ENCODE results near the gene RBM19. TPM values are rescaled to one million over a fixed set of nuclear protein-coding genes. Genes with fewer than 3 reads are reported as not detected.

RBM19 gene
- total RNA-seq, 1 experiment from 2014 or later, result 35.7 TPM

DNA sequence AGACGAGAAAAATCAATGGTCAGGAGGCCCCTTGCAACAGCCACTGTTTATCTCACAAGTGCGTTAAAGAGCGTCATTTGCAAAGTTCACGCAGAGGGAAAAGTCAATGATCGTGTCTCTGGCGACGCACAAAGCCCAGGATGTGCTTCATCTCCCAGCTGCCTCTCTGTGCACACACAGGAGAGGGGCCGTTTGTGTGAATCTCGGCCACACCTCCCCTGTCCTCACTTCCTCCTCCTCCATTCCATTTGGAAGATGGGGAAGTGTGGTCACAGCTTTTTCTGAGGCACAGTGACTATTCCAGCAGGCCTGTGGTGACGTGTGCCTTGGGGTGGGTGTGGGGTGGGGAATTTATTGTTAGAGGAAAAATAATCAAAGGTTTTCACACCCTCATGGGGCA, 90.4 kb downstream of the RBM19 start:
- ChIA-PET CTCF (no interaction called here), POLR2A (no interaction called here)
- H3K4me1 Mint-ChIP-seq (ENCODE audit: low read depth, unreplicated experiment), result no peaks in the 10 kb centered on the region
- no peak overlapping the region for H3K4me3 Mint-ChIP-seq (ENCODE audit: unreplicated experiment)
- no peak overlapping the region for H3K27ac Mint-ChIP-seq (ENCODE audit: unreplicated experiment)
- intact Hi-C loops (cut with micrococcal nuclease; ENCODE audit: unreplicated experiment), result no loop called here
- Histone ChIP-seq H3K27me3 (replicated peaks; ENCODE audit: control insufficient read depth, insufficient read depth, low read length) (no peaks in the 10 kb centered on the region), H3K36me3 (ENCODE audit: control insufficient read depth, insufficient read depth, low read length) (peaks cover 1% of the 10 kb centered on the region; the same call in 1 of the 2 replicates), H3K4me3 (ENCODE audit: low read depth, low read length) (no peak overlapping the region), H3K9me3 (no peaks in the 10 kb centered on the region), H3K4me1 (no peaks in the 10 kb centered on the region)
- H3K36me3 Mint-ChIP-seq (ENCODE audit: insufficient read depth, unreplicated experiment), result peaks cover 12% of the 10 kb centered on the region
- H3K27me3 Mint-ChIP-seq (ENCODE audit: insufficient read depth, unreplicated experiment), result no peaks in the 10 kb centered on the region
- BruUV-seq (replicated peaks), result no TSS peak
- no peaks in the 10 kb centered on the region for H3K9me3 Mint-ChIP-seq (ENCODE audit: unreplicated experiment)
- TF ChIP-seq, protein P1, sequence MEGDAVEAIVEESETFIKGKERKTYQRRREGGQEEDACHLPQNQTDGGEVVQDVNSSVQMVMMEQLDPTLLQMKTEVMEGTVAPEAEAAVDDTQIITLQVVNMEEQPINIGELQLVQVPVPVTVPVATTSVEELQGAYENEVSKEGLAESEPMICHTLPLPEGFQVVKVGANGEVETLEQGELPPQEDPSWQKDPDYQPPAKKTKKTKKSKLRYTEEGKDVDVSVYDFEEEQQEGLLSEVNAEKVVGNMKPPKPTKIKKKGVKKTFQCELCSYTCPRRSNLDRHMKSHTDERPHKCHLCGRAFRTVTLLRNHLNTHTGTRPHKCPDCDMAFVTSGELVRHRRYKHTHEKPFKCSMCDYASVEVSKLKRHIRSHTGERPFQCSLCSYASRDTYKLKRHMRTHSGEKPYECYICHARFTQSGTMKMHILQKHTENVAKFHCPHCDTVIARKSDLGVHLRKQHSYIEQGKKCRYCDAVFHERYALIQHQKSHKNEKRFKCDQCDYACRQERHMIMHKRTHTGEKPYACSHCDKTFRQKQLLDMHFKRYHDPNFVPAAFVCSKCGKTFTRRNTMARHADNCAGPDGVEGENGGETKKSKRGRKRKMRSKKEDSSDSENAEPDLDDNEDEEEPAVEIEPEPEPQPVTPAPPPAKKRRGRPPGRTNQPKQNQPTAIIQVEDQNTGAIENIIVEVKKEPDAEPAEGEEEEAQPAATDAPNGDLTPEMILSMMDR (IDR thresholded peaks at IDR 0.05; ENCODE audit: insufficient read depth in 1 of 2, low read depth in 1 of 2, low read length in 1 of 2, severe bottlenecking in 1 of 2, unreplicated experiment in 1 of 2), result no peak
- no peak for DNase-seq

DNA sequence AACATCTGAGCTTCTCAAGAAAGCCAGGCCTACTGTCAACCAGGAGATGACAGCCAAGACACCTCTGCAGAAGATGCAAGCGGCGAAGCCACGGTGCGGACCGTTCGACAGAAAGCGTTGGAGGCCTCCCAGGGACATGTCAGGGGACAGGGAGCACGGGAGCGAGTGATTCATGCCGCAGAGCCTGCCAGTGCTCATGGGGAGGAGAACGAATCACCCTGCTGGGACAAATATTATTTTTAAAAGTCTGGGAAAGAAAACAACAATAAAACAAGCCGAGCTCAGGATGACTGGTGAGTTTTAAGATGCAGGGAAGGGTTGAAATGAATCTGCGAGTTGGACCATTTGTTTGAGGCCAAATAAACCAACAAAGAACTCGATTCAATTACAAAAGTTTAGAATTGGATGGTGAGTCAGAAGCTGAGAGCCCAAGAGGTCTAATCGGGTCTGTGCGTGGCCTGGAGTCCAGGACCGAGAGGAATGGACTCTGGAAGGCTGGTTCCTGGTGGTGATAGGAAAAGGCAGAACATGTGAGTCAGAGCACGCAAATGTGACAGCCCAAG, 91.0 kb downstream of the RBM19 start:
- no peak overlapping the region for H3K27ac Mint-ChIP-seq (ENCODE audit: unreplicated experiment)
- no TSS peak for BruUV-seq (replicated peaks)
- Histone ChIP-seq H3K4me1 (no peaks in the 10 kb centered on the region), H3K36me3 (ENCODE audit: control insufficient read depth, insufficient read depth, low read length) (peaks cover 1% of the 10 kb centered on the region; the same call in 1 of the 2 replicates), H3K4me3 (ENCODE audit: low read depth, low read length) (no peak overlapping the region), H3K9me3 (no peaks in the 10 kb centered on the region), H3K27me3 (replicated peaks; ENCODE audit: control insufficient read depth, insufficient read depth, low read length) (no peaks in the 10 kb centered on the region)
- TF ChIP-seq, protein P1 (IDR thresholded peaks at IDR 0.05; ENCODE audit: insufficient read depth in 1 of 2, low read depth in 1 of 2, low read length in 1 of 2, severe bottlenecking in 1 of 2, unreplicated experiment in 1 of 2), result no peak
- H3K36me3 Mint-ChIP-seq (ENCODE audit: insufficient read depth, unreplicated experiment), result peaks cover 10% of the 10 kb centered on the region
- ChIA-PET CTCF (no interaction called here), POLR2A (no interaction called here)
- no peak for DNase-seq
- no peaks in the 10 kb centered on the region for H3K4me1 Mint-ChIP-seq (ENCODE audit: low read depth, unreplicated experiment)
- no peak overlapping the region for H3K4me3 Mint-ChIP-seq (ENCODE audit: unreplicated experiment)
- intact Hi-C loops (cut with micrococcal nuclease; ENCODE audit: unreplicated experiment), result no loop called here
- no peaks in the 10 kb centered on the region for H3K27me3 Mint-ChIP-seq (ENCODE audit: insufficient read depth, unreplicated experiment)
- H3K9me3 Mint-ChIP-seq (ENCODE audit: unreplicated experiment), result no peaks in the 10 kb centered on the region

DNA sequence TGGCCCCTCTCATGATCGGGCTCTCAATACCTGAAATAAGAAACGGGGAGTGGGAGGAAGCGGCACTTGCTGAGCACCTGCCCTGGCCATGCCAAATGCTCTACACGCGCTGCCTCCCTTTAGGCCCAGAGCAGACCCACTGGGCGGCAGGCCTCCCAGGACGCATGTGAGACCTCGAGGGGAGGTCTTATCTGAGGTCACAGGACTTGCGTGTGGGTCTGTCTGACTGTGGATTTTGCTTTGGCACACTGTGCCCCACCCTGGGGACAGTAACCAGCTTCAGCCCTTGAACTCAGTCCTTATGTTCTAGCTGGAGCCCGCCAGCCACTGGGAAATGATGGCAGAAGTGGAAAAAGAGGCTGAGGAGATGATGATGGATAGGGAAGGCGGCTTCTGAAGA, 91.8 kb downstream of the RBM19 start:
- no TSS peak for BruUV-seq (replicated peaks)
- Histone ChIP-seq H3K4me1 (no peaks in the 10 kb centered on the region), H3K27me3 (replicated peaks; ENCODE audit: control insufficient read depth, insufficient read depth, low read length) (no peaks in the 10 kb centered on the region), H3K9me3 (no peaks in the 10 kb centered on the region), H3K4me3 (ENCODE audit: low read depth, low read length) (no peak overlapping the region), H3K36me3 (ENCODE audit: control insufficient read depth, insufficient read depth, low read length) (peaks cover 1% of the 10 kb centered on the region; the same call in 1 of the 2 replicates)
- intact Hi-C loops (cut with micrococcal nuclease; ENCODE audit: unreplicated experiment), result no loop called here
- TF ChIP-seq, protein P1 (IDR thresholded peaks at IDR 0.05; ENCODE audit: insufficient read depth in 1 of 2, low read depth in 1 of 2, low read length in 1 of 2, severe bottlenecking in 1 of 2, unreplicated experiment in 1 of 2), result no peak
- Mint-ChIP-seq H3K36me3 (ENCODE audit: insufficient read depth, unreplicated experiment) (peaks cover 10% of the 10 kb centered on the region), H3K27me3 (ENCODE audit: insufficient read depth, unreplicated experiment) (no peaks in the 10 kb centered on the region), H3K27ac (ENCODE audit: unreplicated experiment) (no peak overlapping the region), H3K4me3 (ENCODE audit: unreplicated experiment) (no peak overlapping the region), H3K9me3 (ENCODE audit: unreplicated experiment) (no peaks in the 10 kb centered on the region), H3K4me1 (ENCODE audit: low read depth, unreplicated experiment) (no peaks in the 10 kb centered on the region)
- DNase-seq, result no peak
- ChIA-PET CTCF (interaction anchor here (0.7 kb wide), 1 partner anchor 106 kb away, joined by 4 read pairs; no protein-coding TSS in a partner anchor), POLR2A (no interaction called here)

All from Caco-2 (cell line).